ENCODE measurements around the gene TMEM184A. TPM values are rescaled to one million over a fixed set of nuclear protein-coding genes. Genes with fewer than 3 reads are reported as not detected.

The TMEM184A gene
- total and polyA plus RNA-seq, 2 of the 8 experiments (the other 6 are each of a cell fraction or from before 2014, with no cell fraction given), result 1.8 to 2.1 TPM

DNA sequence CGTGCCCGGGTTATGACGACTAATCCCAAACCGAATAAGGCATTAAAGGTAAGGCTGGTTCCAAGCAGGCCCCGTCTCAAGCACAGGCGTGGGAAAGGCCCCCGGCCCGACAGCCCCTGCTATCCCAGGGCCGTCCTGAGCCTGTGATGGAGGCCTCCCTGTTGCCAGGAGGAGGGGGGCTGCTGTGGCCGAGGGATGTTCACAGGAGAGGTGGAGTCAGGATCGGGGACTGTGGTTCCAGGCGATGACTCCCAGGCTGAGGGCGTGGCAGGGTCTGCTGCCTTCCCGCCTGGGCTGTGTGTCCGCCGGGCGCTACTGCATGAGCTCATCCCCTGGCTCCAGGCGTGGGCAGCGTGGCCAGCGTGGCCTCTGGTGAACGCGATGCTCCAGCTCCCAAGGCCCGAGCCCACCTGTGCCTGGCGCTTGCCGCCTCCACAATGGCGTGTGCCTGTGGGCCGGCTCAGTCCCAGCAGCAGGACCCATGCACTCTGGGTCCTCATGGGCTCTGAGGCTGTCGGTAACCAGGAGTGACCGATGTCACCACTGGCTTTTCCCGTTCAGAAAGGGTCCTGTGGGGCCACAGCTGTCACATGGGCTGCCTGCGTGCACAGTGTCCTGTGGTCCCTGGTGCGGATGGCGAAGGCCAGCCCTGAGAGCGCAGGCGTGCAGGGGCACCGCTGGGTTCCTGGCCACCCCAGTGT lies 16.7 kb downstream of the TMEM184A start (continued):
- TF ChIP-seq SAP30 (IDR thresholded peaks at IDR 0.05; ENCODE audit: insufficient read depth, insufficient replicate concordance, low read length) (no peak), JUND (IDR thresholded peaks at IDR 0.05; ENCODE audit: low read length) (no peak), CEBPB (IDR thresholded peaks at IDR 0.05; ENCODE audit: low read depth, low read length) (no peak), SP1 (IDR thresholded peaks at IDR 0.05; ENCODE audit: low read depth, low read length) (no peak), MAFK (IDR thresholded peaks at IDR 0.05; ENCODE audit: low read depth, low read length) (no peak), SRF (IDR thresholded peaks at IDR 0.05; ENCODE audit: low read depth, low read length) (no peak), RBBP5 (IDR thresholded peaks at IDR 0.05; ENCODE audit: borderline replicate concordance, low read depth, low read length) (no peak)
